ENCODE results near the gene RHBDD2.
"Not testable (repeated sequence)": the region's sequence is repeated elsewhere in the genome, so short reads cannot be mapped to it uniquely, and the experiment has no call there.

GRCh38 chr7:75845132-75845531 is 33.7 kb upstream of the RHBDD2 start:
- not testable (repeated sequence) for TF ChIP-seq JUNB (IDR thresholded peaks at IDR 0.05); SKIL (IDR thresholded peaks at IDR 0.05; ENCODE audit: low read depth, poor library complexity, severe bottlenecking); SIN3A (IDR thresholded peaks at IDR 0.05; ENCODE audit: low read depth, low read length); LARP7 (IDR thresholded peaks at IDR 0.05)

Measured in GM12878 (cell line).